Activated CD4-positive, alpha-beta T cell treated with anti-CD3 and anti-CD28 coated beads for 36 hours (primary cell): ENCODE measurements around the gene MAP7D2. TPM values are rescaled to one million over a fixed set of nuclear protein-coding genes. Genes with fewer than 3 reads are reported as not detected.

Source experiments
- ATAC-seq: fragments of 200-7000 bp; cut with Tn5 transposase; one replicate; pipeline ENCODE4 v1.10.0; 2021; ENCODE audit warnings: mild to moderate bottlenecking, moderate library complexity
- CTCF ChIA-PET: fragments of 350-600 bp; sonication (Branson Sonifier 250); formaldehyde crosslinking; loops from one replicate; lab custom pipeline; 2021; ENCODE audit warnings: antibody characterized with exemption; lab: Charles Lee
- POLR2A ChIA-PET: fragments of 350-600 bp; sonication (Branson Sonifier 250); formaldehyde crosslinking; loops from one replicate; lab custom pipeline; 2021; ENCODE audit warnings: antibody characterized with exemption, inconsistent platforms; lab: Charles Lee
- DNase-seq: peaks from one replicate; pipeline ENCODE4 v3.0.0-alpha.2; 2020
- H3K27ac Mint-ChIP-seq: one replicate; pipeline ENCODE4 v1.8.0; 2021; ENCODE audit warnings: mixed read lengths
- H3K27me3 Mint-ChIP-seq: one replicate; pipeline ENCODE4 v1.8.0; 2021; ENCODE audit warnings: mixed read lengths
- H3K36me3 Mint-ChIP-seq: one replicate; pipeline ENCODE4 v1.8.0; 2021; ENCODE audit warnings: low read depth, mixed read lengths
- H3K4me1 Mint-ChIP-seq: one replicate; pipeline ENCODE4 v1.8.0; 2021; ENCODE audit warnings: mixed read lengths
- H3K4me3 Mint-ChIP-seq: one replicate; pipeline ENCODE4 v1.8.0; 2021; ENCODE audit warnings: mild to moderate bottlenecking, moderate library complexity, mixed read lengths
- H3K9me3 Mint-ChIP-seq: one replicate; pipeline ENCODE4 v1.8.0; 2021; ENCODE audit warnings: low read depth, mixed read lengths
- intact Hi-C, 2 experiments: fragments of 100-400 bp; cut with DNase I in 1 of 2; cut with micrococcal nuclease in 1 of 2; formaldehyde crosslinking; loops; one replicate each; pipeline versions ENCODE4 v1.14.2 to v1.15.1; 2022 to 2024; cut with DNase I, micrococcal nuclease
- total RNA-seq, 2 experiments: library from RNA; stranded (reverse); gene quantifications; one replicate each; pipeline ENCODE4 v1.2.3, GENCODE V29; 2021

MAP7D2 gene
- total RNA-seq, 2 experiments from 2014 or later = 0.44 to 0.59 TPM

DNA sequence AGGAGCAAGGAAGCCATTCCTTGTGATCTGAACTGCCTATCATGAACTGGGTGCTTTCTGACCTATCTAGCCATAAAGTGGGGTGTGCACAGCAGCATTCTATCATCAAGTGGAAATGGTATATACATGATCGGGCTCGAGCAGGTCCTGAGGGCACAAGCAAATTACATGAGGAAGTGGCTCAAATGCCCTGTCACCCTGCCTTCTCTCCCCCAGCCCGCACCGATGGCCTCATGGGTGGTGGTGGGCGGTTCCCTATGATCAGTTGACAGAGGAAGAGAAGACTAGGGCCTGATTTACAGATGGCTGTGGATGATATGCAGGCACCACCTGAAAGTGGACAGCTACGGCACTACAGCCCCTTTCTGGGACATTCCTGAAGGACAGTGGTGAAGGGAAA, 79.5 kb downstream of the MAP7D2 start:
- no peak overlapping the region for H3K27ac Mint-ChIP-seq
- ATAC-seq = no peak

DNA sequence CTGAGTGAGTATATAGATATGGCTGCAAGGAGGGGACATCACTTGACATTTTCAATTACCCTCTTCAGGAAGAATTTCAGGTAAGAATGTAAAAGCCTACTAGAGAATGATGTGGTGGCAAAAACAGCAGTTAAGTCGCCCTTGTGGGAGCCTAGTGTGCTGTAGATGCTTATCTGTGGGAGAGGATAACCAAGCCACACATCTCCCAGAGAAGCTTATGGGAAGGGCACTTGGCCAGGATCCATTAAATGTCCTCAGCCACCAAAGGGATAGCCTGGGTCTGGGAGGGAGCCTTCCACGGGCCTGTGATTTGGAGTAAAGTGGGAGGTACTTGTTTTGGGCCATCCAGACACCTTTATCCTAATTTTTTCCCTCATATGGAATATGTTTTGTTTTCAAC, 84.5 kb downstream of the MAP7D2 start:
- ATAC-seq (no peak), DNase-seq (no peak)
- ChIA-PET CTCF (no interaction called here), POLR2A (no interaction called here)
- peaks cover 5% of the 10 kb centered on the region for H3K4me1 Mint-ChIP-seq
- intact Hi-C loops = no loop called here
- H3K27me3 Mint-ChIP-seq = no peaks in the 10 kb centered on the region
- H3K9me3 Mint-ChIP-seq = no peaks in the 10 kb centered on the region
- H3K36me3 Mint-ChIP-seq = no peaks in the 10 kb centered on the region
- no peak overlapping the region for H3K27ac Mint-ChIP-seq
- no peak overlapping the region for H3K4me3 Mint-ChIP-seq

More for the DNA sequence above, 79.5 kb downstream of the MAP7D2 start:
- DNase-seq = no peak
- intact Hi-C loops = no loop called here
- Mint-ChIP-seq H3K4me3 (no peak overlapping the region), H3K27me3 (no peaks in the 10 kb centered on the region), H3K4me1 (no peaks in the 10 kb centered on the region), H3K9me3 (no peaks in the 10 kb centered on the region), H3K36me3 (no peaks in the 10 kb centered on the region)
- ChIA-PET CTCF (no interaction called here), POLR2A (no interaction called here)

DNA sequence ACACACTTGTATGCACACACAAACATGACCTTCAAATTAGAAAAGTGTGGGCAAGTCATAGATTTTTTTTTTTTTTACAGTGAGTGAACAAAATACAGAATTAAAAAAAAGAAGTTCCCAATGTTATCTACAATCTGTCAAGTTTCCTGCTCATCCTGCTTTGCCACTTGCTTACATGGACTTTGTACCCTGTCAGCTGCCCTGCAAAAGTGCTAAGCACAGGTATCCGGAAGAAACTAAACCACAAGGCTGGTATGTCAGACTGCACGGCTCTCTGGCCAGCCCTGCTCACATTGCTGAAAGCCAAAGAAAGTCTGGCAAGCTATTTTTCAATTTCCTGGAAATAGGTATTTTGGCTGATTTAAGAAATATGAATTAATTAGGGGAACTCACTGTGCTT, 87.0 kb downstream of the MAP7D2 start:
- POLR2A ChIA-PET = no interaction called here
- intact Hi-C loops = no loop called here
- H3K4me3 Mint-ChIP-seq = no peak overlapping the region
- H3K9me3 Mint-ChIP-seq = no peaks in the 10 kb centered on the region
- no peak for DNase-seq
- H3K4me1 Mint-ChIP-seq = peaks cover 5% of the 10 kb centered on the region
- H3K36me3 Mint-ChIP-seq = no peaks in the 10 kb centered on the region
- no peak for ATAC-seq
- CTCF ChIA-PET = no interaction called here
- H3K27ac Mint-ChIP-seq = no peak overlapping the region
- H3K27me3 Mint-ChIP-seq = no peaks in the 10 kb centered on the region

DNA sequence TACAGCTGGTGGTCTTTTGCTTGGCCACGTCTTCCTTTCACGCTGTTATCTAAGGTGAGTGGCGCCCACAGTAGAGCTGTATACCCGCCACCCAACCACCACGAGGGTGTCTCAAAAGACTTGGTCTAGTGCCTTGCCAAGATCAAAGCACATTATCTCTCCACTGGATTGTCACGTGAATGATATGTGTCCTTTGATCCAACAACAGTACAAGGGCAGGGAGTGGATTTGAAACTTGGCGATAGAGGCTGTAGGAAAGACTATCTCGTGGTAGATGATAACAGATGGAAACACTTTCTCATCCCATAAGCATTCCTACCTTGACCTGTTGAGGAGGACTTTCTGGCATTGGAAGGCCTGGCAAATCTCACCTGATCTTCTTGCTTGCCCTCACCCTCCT, 88.1 kb downstream of the MAP7D2 start:
- Mint-ChIP-seq H3K27ac (no peak overlapping the region), H3K4me3 (no peak overlapping the region), H3K9me3 (no peaks in the 10 kb centered on the region), H3K36me3 (no peaks in the 10 kb centered on the region), H3K27me3 (no peaks in the 10 kb centered on the region), H3K4me1 (peaks cover 5% of the 10 kb centered on the region)
- intact Hi-C loops = no loop called here
- ChIA-PET CTCF (interaction anchor here (0.6 kb wide), 1 partner anchor 1401 kb away, joined by 4 read pairs; no protein-coding TSS in a partner anchor), POLR2A (no interaction called here)
- no peak for DNase-seq
- no peak for ATAC-seq

DNA sequence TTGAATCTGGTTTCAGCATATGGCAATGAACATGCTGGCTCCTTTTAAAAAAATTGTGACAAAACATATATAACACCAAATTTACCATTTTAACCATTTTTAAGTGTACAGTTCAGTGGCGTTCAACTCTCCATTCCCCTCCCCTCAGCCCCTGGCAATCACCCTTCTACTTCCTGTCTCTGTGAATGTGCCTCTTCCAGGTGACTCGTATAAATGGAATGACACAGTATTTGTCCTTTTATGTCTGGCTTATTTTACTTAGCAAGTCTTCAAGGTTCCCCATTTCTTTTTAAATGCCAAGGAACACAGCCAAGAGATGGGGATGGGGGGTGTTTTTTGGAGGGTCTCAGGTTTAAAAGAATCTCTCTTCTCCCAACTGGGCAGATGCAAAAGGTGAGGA, 90.4 kb downstream of the MAP7D2 start:
- ChIA-PET CTCF (no interaction called here), POLR2A (no interaction called here)
- intact Hi-C loops = no loop called here
- H3K4me1 Mint-ChIP-seq = peaks cover 5% of the 10 kb centered on the region
- no peaks in the 10 kb centered on the region for H3K36me3 Mint-ChIP-seq
- H3K27ac Mint-ChIP-seq = no peak overlapping the region
- DNase-seq (no peak), ATAC-seq (no peak)
- no peaks in the 10 kb centered on the region for H3K9me3 Mint-ChIP-seq
- no peak overlapping the region for H3K4me3 Mint-ChIP-seq
- no peaks in the 10 kb centered on the region for H3K27me3 Mint-ChIP-seq

DNA sequence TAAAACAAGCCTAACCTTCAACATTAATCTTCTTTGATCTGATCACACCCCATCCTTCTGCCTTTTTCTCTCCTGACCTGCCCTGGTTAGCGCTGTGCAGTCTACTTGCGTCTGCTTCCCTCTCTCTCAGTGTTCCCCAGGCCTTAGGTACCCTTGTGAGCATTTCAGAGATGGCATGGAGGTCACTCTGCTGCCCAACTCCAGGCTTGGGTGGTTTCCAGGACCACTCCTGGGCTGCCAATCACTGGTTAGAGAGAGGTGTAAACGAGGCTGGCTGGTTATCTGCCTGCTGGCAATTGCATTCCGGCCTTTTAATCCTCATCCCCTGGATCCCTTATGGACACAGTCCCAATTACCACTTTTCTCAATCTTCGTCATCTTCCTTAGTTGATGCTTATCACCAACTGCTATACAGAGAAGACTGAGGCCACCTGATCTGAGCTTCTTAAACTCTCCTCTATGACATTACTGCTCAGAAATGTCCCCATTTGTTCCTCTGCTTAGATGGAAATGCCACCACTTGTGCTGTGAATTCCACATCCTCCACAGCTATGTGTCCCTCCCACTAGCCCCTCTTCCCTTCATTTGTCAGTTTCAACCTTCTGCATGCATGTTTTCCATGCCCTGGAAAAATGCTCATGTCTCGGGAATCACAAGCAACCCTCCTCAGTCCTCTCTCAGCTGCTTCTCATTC, 96.9 kb downstream of the MAP7D2 start:
- intact Hi-C loops = no loop called here
- Mint-ChIP-seq H3K4me3 (no peak overlapping the region), H3K27me3 (no peaks in the 10 kb centered on the region), H3K9me3 (peaks cover 13% of the 10 kb centered on the region), H3K36me3 (no peaks in the 10 kb centered on the region), H3K27ac (no peak overlapping the region), H3K4me1 (no peaks in the 10 kb centered on the region)
- ATAC-seq (no peak), DNase-seq (no peak)
- ChIA-PET POLR2A (no interaction called here), CTCF (interaction anchor here (0.7 kb wide), 1 partner anchor 99 kb away, joined by 3 read pairs; no protein-coding TSS in a partner anchor)

DNA sequence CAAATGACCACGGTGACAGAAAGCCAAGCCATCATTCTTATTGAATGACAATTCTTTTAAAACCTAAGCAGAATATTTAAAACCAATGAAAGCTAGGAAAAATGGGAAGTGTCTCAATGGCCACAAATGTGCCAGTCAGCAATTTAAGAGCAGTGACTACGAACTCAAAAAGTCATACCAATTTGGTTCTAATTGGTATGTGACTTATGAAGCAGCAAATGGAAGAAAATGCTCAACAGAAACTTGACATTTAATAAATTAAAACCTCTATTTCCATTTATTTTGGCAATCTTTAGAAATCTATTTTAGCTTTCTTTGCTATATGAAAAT, 100.1 kb downstream of the MAP7D2 start:
- ChIA-PET CTCF (interaction anchor here (0.8 kb wide), 1 partner anchor 112 kb away, joined by 3 read pairs; no protein-coding TSS in a partner anchor), POLR2A (no interaction called here)
- H3K36me3 Mint-ChIP-seq = no peaks in the 10 kb centered on the region
- no peaks in the 10 kb centered on the region for H3K4me1 Mint-ChIP-seq
- peaks cover 13% of the 10 kb centered on the region for H3K9me3 Mint-ChIP-seq
- ATAC-seq (no peak), DNase-seq (no peak)
- no peaks in the 10 kb centered on the region for H3K27me3 Mint-ChIP-seq
- H3K4me3 Mint-ChIP-seq = no peak overlapping the region
- intact Hi-C loops = no loop called here
- H3K27ac Mint-ChIP-seq = no peak overlapping the region

DNA sequence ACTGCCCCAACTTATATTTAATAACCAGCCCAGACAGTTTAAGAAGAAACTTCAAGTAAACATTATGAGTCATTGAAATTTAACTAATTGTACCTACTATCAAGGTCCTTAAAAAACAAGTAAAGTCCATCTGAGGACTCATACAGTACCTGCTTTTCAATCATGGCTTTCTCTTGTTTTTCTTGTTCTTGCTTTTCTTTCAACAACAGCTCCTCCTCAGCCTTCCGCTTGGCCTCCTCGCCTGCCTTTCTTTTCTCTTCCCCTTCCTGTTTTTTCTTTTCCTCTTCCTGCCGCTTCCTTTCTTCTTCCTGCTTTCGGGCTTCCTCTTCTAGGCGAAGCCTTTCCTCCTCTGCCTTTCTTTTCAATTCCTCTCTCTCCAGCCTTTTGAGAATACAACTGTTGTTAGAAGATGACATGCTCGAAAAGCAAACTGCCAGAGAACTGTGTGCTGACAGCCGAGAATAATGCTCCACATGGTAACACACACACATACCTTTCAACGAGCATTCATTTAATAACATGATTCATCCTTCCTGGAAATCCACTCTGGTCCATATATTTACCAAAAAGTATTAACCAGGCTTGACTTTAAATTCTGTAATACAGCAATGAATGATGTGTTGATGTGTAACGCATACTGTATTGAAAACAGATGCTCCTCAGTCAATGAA, 100.6 kb downstream of the MAP7D2 start:
- no peak for ATAC-seq

DNA sequence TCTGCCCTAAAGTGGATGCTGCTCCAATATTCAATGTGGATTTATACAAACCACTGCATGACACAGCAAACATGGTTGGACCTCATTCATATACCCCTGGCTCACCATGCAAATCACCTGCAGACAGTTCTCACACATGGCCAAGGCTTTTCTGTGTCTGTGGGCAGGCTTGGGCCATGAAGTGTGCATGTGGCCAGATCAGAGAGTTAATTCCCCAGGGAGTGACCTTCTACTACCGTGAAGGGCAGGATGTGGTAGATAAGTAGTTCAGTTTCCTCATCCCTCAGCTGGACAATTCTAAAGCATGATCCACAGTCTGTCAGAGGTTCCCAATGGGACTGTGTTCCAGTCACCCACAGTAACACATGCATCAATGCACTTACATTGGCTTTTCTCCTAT, 101.3 kb downstream of the MAP7D2 start:
- ChIA-PET CTCF (no interaction called here), POLR2A (no interaction called here)
- H3K9me3 Mint-ChIP-seq = peaks cover 13% of the 10 kb centered on the region
- no peak overlapping the region for H3K27ac Mint-ChIP-seq
- H3K36me3 Mint-ChIP-seq = no peaks in the 10 kb centered on the region
- H3K4me3 Mint-ChIP-seq = no peak overlapping the region
- no peak for DNase-seq
- ATAC-seq = no peak
- H3K4me1 Mint-ChIP-seq = no peaks in the 10 kb centered on the region
- intact Hi-C loops = no loop called here
- no peaks in the 10 kb centered on the region for H3K27me3 Mint-ChIP-seq

More for the DNA sequence above, 100.6 kb downstream of the MAP7D2 start:
- POLR2A ChIA-PET = no interaction called here
- no peaks in the 10 kb centered on the region for H3K27me3 Mint-ChIP-seq
- H3K4me1 Mint-ChIP-seq = no peaks in the 10 kb centered on the region
- no peak for DNase-seq
- no peak overlapping the region for H3K27ac Mint-ChIP-seq
- H3K36me3 Mint-ChIP-seq = no peaks in the 10 kb centered on the region
- H3K9me3 Mint-ChIP-seq = peaks cover 13% of the 10 kb centered on the region
- CTCF ChIA-PET = interaction anchor here (0.8 kb wide), 1 partner anchor 111 kb away, joined by 3 read pairs; no protein-coding TSS in a partner anchor
- no peak overlapping the region for H3K4me3 Mint-ChIP-seq
- intact Hi-C loops = no loop called here

DNA sequence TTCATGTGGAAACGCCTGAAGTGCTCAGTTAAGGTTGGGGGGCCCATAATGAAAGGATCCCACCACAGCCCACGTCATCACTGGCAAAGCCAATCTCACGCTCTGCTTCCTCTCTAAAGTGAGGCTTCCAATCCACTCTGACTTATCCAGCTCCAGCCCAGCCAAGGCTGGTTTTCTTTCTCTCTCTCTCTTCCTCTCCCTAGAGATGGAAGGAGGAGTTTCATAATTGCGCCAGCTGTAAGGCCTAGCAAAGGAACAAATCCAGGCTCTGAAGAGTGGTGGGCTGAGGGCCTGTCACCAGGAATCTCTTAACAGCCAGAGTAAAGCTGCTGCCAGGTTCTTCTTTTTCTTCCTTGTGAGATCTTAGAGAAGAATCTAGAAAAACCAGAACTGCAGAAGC, 105.1 kb downstream of the MAP7D2 start:
- H3K4me3 Mint-ChIP-seq = no peak overlapping the region
- no peak overlapping the region for H3K27ac Mint-ChIP-seq
- intact Hi-C loops = no loop called here
- no peaks in the 10 kb centered on the region for H3K27me3 Mint-ChIP-seq
- peaks cover 11% of the 10 kb centered on the region for H3K9me3 Mint-ChIP-seq
- ChIA-PET POLR2A (no interaction called here), CTCF (no interaction called here)
- ATAC-seq (no peak), DNase-seq (no peak)
- no peaks in the 10 kb centered on the region for H3K4me1 Mint-ChIP-seq
- H3K36me3 Mint-ChIP-seq = no peaks in the 10 kb centered on the region

DNA sequence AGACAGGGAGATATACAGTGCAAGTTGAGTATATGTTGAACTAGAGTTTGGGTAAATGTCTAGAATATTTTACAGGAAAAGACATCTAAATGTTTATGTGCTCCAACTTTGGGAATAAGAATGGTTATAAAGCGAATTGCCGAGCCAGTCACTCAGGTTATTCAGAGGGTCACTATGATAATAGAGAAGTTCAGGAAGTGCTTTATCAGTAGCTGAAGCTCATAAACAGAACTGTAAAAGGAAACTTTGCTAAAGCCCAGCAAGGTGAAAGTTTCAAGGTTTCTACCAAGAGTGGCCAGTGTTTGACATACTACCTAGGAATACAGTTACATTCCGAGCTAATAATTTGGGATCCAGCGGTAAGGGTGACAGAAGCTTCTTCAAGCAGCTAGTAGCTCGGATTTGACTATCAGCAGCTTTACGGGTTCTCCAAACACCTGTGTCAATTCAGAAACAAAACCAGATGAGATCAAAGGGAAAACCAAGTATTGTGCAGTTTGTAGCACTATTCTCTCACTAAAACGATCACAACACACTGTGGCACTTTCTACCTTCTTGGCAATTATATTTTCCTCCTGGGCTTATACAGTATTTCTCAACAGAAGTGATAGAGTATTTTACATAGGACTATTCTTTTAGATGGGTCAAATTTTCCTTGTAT, 108.6 kb downstream of the MAP7D2 start:
- no peaks in the 10 kb centered on the region for H3K4me1 Mint-ChIP-seq
- H3K27me3 Mint-ChIP-seq = no peaks in the 10 kb centered on the region
- no peak for DNase-seq
- H3K27ac Mint-ChIP-seq = no peak overlapping the region
- H3K4me3 Mint-ChIP-seq = no peak overlapping the region
- H3K9me3 Mint-ChIP-seq = no peaks in the 10 kb centered on the region
- no peaks in the 10 kb centered on the region for H3K36me3 Mint-ChIP-seq
- intact Hi-C loops = no loop called here
- ATAC-seq = no peak
- ChIA-PET POLR2A (no interaction called here), CTCF (interaction anchor here (0.7 kb wide), 1 partner anchor 491 kb away, joined by 3 read pairs; no protein-coding TSS in a partner anchor)

DNA sequence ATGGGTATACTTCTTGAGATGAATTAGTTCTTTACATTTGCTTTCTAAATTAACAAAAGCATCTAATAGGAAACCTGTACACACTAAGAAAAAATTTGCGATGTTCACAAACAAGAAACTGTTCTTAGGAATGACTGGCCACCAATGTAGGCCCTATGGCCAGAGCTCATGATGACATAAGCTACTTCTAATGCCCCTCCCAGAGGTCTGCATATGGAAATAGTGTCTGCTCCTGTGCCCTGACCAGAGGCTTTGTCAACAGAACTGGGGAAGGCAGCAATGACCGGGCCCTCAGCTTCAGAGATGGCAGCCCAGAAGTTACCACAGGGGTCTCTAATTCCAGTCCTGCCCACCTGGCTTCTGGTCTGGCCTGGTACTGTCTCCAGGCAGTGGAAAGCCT, 110.8 kb downstream of the MAP7D2 start:
- ChIA-PET POLR2A (interaction anchor here (0.7 kb wide), 1 partner anchor 117 kb away, joined by 4 read pairs; no protein-coding TSS in a partner anchor), CTCF (no interaction called here)
- H3K9me3 Mint-ChIP-seq = no peaks in the 10 kb centered on the region
- no peaks in the 10 kb centered on the region for H3K36me3 Mint-ChIP-seq
- ATAC-seq (no peak), DNase-seq (no peak)
- no peak overlapping the region for H3K27ac Mint-ChIP-seq
- intact Hi-C loops = no loop called here
- H3K4me1 Mint-ChIP-seq = no peaks in the 10 kb centered on the region
- H3K4me3 Mint-ChIP-seq = no peak overlapping the region
- H3K27me3 Mint-ChIP-seq = no peaks in the 10 kb centered on the region
